ENCODE results near the gene COX20. TPM values are rescaled to one million over a fixed set of nuclear protein-coding genes. Genes with fewer than 3 reads are reported as not detected.
"Not testable (repeated sequence)": the region's sequence is repeated elsewhere in the genome, so short reads cannot be mapped to it uniquely, and the experiment has no call there.

The COX20 gene
- total RNA-seq (2014; rRNA removed; shearing (Covaris generic)) = 58.4 and 71.7 TPM in 2 replicates

GRCh38 chr1:244835276-244836134, at the start of gene COX20:
Gene COX20 (plus strand): TSS chr1:244835658. CDS start chr1:244835715, 57 bp downstream.
- peak; percentile 85 for DNase-seq (ENCODE audit: low spot score)

DNA sequence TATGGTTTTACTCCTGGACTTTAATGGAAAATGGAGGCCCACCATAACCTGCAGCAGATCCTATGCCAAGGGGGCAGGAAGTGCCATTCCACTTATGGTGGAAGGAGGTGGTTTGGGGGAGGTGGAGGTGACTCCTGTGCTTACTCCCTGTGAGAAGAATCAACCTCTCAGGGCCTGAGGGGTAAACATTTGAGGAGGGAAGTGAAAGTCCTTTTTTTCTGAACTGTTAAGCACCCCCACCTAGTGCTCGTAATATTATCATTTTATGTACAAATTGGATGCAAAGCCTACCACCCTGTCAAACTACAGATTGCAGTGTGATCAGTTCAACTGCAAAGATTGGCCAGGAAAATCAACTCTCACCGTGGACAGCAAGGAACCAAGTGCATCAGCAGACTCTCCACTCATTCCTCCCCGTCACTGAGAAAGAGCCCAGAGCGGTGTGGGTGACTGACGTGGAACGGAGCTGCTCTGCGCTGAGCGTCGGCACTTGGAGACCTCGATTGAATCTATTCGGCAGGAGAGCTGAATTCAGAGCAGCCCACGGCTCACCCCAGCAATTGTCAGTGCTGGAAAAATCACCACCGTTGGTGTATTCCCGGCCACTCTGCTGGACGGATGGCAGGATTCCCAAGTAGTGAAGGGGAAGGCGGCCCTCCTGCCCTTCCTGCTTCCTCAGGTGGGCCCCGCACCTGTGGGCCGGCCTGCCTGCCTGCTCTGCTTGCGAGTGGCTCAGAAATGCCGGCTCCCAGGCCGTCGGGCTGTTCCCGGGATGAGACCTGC, 46.8 kb upstream of the COX20 start:
- no peak for DNase-seq (ENCODE audit: low spot score)

- no peak for DNase-seq (ENCODE audit: low spot score)
Observed at GRCh38 chr1:244789276-244789580, 46.2 kb upstream of the COX20 start.

- no peak for DNase-seq (ENCODE audit: low spot score)
Observed at GRCh38 chr1:244789731-244790130, 45.7 kb upstream of the COX20 start.

GRCh38 chr1:244791061-244791460, 44.4 kb upstream of the COX20 start:
- DNase-seq (ENCODE audit: low spot score) = no peak

GRCh38 chr1:244792188-244792850, 43.1 kb upstream of the COX20 start:
- no peak for DNase-seq (ENCODE audit: low spot score)

- DNase-seq (ENCODE audit: low spot score) = no peak
Observed at GRCh38 chr1:244794071-244794470, 41.4 kb upstream of the COX20 start.

- not testable (repeated sequence) for DNase-seq (ENCODE audit: low spot score)
Observed at GRCh38 chr1:244794516-244794915, 40.9 kb upstream of the COX20 start.

GRCh38 chr1:244796719-244797406, 38.6 kb upstream of the COX20 start:
- peak; percentile 58 for DNase-seq (ENCODE audit: low spot score)

DNA sequence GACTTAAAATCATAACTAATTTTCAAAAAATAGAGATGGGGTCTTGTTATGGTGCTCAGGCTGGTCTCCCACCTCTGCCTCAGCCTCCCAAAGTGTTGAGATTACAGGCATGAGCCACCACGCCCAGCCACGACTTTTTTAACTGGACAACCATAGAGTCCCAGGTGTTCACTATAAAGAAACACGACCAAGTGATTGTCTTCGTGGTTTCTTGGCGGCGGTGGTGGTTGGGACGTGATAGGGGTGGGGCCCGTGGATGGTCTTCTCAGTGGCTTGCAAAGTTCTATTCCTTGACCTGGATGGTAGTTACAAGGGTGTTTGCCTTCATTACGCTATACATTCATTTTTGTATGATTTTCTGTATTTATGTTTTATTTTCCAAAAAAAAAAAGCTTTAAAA, 34.6 kb upstream of the COX20 start:
- no peak for DNase-seq (ENCODE audit: low spot score)

- peak; percentile 44 for DNase-seq (ENCODE audit: low spot score)
Observed at GRCh38 chr1:244801246-244801645, 34.2 kb upstream of the COX20 start.

DNA sequence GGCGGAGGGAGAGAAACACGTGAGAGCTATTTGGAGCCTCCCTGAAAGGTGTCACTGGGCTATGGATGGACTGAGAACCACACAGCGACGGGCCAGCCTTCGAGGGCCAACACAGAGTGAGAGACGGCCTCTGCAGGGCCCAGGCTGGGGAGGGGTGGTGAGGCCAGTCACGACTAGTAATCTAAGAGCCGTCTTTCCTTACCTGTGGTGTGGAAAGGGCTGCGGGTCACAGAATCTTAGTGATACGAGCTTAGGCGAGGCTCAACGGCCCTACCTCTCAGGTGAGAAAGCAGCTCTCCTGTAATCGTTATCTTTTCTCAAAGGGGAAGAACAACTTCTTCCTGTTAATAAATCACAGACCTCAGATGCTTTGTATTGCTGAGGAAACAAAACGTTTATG, 33.4 kb upstream of the COX20 start:
- DNase-seq (ENCODE audit: low spot score) = no peak

DNA sequence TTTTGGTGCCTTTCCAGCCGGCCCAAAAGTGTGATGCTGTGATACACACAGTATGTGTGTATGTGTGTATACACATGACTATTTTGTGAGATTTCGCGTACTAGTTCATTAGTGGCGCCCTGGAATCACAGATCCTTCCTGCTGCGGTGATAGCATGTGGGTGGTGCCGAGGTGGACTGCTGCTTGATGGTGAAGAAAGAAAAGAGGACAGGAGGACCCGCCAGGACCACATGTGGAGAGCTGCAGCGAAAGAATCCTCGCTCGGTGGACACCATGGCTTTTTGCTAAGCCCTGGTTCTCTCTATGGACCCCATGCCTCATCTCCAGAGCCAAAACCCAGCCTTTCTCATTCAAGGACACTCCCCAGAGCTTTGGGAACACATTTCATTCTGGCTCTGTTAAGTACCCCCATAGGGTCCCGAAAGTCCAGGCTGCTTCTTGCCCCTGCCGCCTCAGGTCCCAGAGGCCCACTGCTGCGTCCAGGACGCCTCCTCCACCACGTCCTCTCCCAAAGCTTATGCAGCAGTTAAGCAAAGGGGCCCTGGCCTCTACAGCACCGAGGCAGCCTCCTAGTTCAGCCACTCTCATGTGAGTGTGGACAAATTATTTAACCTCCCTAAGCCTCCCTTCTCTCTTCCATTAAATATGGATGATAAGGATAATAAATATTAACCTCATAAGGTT, 32.8 kb upstream of the COX20 start:
- DNase-seq (ENCODE audit: low spot score) = no peak

- no peak for DNase-seq (ENCODE audit: low spot score)
Observed at GRCh38 chr1:244804841-244805240, 30.6 kb upstream of the COX20 start.

- no peak for DNase-seq (ENCODE audit: low spot score)
Observed at GRCh38 chr1:244807138-244807537, 28.3 kb upstream of the COX20 start.

DNA sequence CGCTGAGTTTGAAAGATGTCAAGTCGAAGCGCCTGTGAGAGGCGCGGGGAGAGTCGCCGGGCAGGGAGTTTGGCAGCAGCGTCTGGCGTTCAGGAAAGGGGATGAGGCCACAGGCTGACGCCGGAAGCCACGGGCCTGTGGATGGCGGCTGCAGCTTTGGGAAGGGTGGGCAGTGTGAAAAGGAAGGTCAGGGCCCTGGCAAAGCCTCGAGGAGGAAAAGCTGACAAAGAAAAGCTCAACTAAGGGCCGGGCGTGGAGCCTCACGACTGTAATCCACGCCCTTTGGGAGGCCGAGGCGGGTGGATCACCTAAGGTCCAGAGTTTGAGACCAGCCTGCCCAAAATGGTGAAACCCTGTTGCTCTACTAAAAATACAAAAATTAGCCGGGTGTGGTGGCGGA, 25.2 kb upstream of the COX20 start:
- DNase-seq (ENCODE audit: low spot score) = no peak

DNA sequence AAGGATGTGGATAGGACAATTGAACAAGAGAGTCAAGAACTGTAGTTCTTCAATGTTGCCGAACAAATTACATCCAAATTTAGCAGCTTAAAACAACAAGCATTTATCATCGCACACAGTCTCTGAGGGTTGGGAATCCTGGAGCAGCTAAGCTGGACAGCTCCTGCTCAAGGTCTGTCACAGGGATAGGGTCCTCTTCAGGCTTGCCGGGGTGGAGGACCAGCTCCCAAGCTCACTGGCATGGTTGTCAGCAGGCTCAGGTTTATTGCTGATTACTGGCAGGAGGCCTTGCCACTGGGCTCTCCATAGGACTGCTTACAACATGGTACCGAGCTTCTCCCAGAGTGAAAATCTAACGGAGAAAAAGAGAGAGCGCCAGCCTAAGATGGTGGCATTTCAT, 22.1 kb upstream of the COX20 start:
- no peak for DNase-seq (ENCODE audit: low spot score)

GRCh38 chr1:244815600-244816099, 19.8 kb upstream of the COX20 start:
- no peak for DNase-seq (ENCODE audit: low spot score)

GRCh38 chr1:244817415-244817894, 18.0 kb upstream of the COX20 start:
- no peak for DNase-seq (ENCODE audit: low spot score)

GRCh38 chr1:244820131-244820530, 15.3 kb upstream of the COX20 start:
- no peak for DNase-seq (ENCODE audit: low spot score)

GRCh38 chr1:244821134-244821533, 14.3 kb upstream of the COX20 start:
- DNase-seq (ENCODE audit: low spot score) = no peak
